Gastroesophageal sphincter (tissue), 4 donors: ENCODE data around the gene CASK. TPM values are rescaled to one million over a fixed set of nuclear protein-coding genes. Genes with fewer than 3 reads are reported as not detected.
"Not testable (repeated sequence)": the region's sequence is repeated elsewhere in the genome, so short reads cannot be mapped to it uniquely, and the experiment has no call there.

Source experiments
- ATAC-seq: fragments of 150-250 bp; one replicate; pipeline ENCODE4 v1.9.1; 2016; ENCODE audit warnings: mild to moderate bottlenecking, moderate library complexity
- H3K27ac ChIP-seq, 4 donors: fragments of 200-600 bp; sonication (generic) in 3 of 4; 1 replicate in 3 of 4; 2 replicates in 1 of 4; pipeline ENCODE4 v1.5.1; 2016 to 2019
- H3K27me3 ChIP-seq: fragments of 200-600 bp; sonication (generic); one replicate; pipeline ENCODE4 v1.5.1; 2019
- H3K36me3 ChIP-seq, 2 donors: fragments of 200-600 bp; sonication (generic); one replicate each; pipeline ENCODE4 v1.5.1; 2019; ENCODE audit warnings: control low read depth in 1 of 2
- H3K4me1 ChIP-seq, 3 donors: fragments of 200-600 bp; sonication (generic); 1 replicate in 2 of 3; 2 replicates in 1 of 3; pipeline ENCODE4 v1.5.1; 2016 to 2019; ENCODE audit warnings: control low read depth in 2 of 3
- H3K4me3 ChIP-seq, 2 donors: fragments of 200-600 bp; sonication (generic); one replicate each; pipeline ENCODE4 v1.5.1; 2019; ENCODE audit warnings: mild to moderate bottlenecking in 1 of 2, moderate library complexity in 1 of 2
- H3K9me3 ChIP-seq, 3 donors: fragments of 200-600 bp; sonication (generic); one replicate each; pipeline ENCODE4 v1.5.1; 2017 to 2019; ENCODE audit warnings: control low read depth in 2 of 3
- CTCF ChIP-seq, 4 experiments: fragments of 200-600 bp in 2 of 4; fragments of 450-650 bp in 2 of 4; sonication (generic) in 1 of 4; IDR thresholded peaks; one replicate each; pipeline ENCODE4 v1.5.1; 2017 to 2019; ENCODE audit warnings: antibody characterized with exemption in 4 of 4, mild to moderate bottlenecking in 2 of 4, moderate library complexity in 2 of 4
- EP300 ChIP-seq: sonication (generic); formaldehyde crosslinking; IDR thresholded peaks from one replicate; pipeline ENCODE4 v1.6.1; 2017; ENCODE audit warnings: antibody characterized with exemption, mild to moderate bottlenecking
- POLR2A ChIP-seq, 2 donors: fragments of 450-650 bp; IDR thresholded peaks; one replicate each; pipeline ENCODE4 v1.6.1; 2017; ENCODE audit warnings: antibody characterized with exemption in 2 of 2, mild to moderate bottlenecking in 2 of 2, moderate library complexity in 1 of 2
- POLR2AphosphoS5 ChIP-seq: sonication (generic); formaldehyde crosslinking; IDR thresholded peaks from one replicate; pipeline ENCODE4 v1.6.1; 2017; ENCODE audit warnings: antibody characterized with exemption
- WGBS, 2 donors: methylation state at CpG; one replicate each; pipeline ENCODE4 v1.1.5; 2018; ENCODE audit warnings: low coverage in 1 of 2; 5-methylcytosine and 5-hydroxymethylcytosine counted together
- total RNA-seq, 4 donors: library from RNA; depleted of rRNA; stranded (reverse); fragments of >200 nt; gene quantifications; one replicate each; pipeline ENCODE4 v1.1.0, GENCODE V29; 2016

Gene CASK
- total RNA-seq, 4 donors from 2014 or later, result 22.6 to 55.0 (median 30.5) TPM

- Histone ChIP-seq H3K36me3 (peaks cover 0 to 8% of the 10 kb centered on the region in 2 donors), H3K9me3 (no peaks in the 10 kb centered on the region), H3K4me1 (no peaks in the 10 kb centered on the region), H3K4me3 (no peak overlapping the region), H3K27ac (no peak overlapping the region), H3K27me3 (no peaks in the 10 kb centered on the region)
- WGBS, 2 donors, result 67 to 79% methylated on average over 4 to 5 of the region's 5 CpGs
- TF ChIP-seq POLR2A (IDR thresholded peaks at IDR 0.05) (no peak), CTCF (IDR thresholded peaks at IDR 0.05) (no peak), POLR2AphosphoS5 (no peak), EP300 (no peak)
- no peak for ATAC-seq
Measured at GRCh38 chrX:41516456-41516855, 406.9 kb downstream of the CASK start.

GRCh38 chrX:41515376-41515775, 408.0 kb downstream of the CASK start:
- H3K36me3 ChIP-seq, result peaks cover 0 to 3% of the 10 kb centered on the region in 2 donors

DNA sequence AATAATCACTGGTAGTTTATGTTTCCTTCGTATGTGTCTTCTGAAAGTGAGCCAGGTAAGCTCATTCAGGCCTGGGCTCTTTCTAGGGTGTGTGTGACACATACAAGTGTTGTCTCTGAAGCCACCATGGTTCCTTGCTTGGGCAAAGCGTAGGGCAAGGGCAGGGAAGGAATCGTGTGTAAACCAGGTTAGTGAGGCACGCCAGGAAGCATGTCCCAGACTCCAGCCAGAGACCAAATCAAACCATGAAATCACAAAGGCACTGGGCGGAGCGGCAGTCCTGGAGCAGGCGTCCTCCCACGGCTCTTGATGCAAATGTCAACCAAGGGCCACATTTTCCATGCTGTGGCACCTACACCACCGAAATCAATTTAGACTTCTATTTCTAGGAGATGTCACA, 409.2 kb downstream of the CASK start:
- no peak for TF ChIP-seq POLR2A (IDR thresholded peaks at IDR 0.05)
- no peak for TF ChIP-seq EP300
- TF ChIP-seq POLR2AphosphoS5, result no peak
- TF ChIP-seq CTCF (IDR thresholded peaks at IDR 0.05), result no peak
- Histone ChIP-seq H3K27ac (no peak overlapping the region), H3K36me3 (no peaks in the 10 kb centered on the region), H3K27me3 (no peaks in the 10 kb centered on the region), H3K9me3 (no peaks in the 10 kb centered on the region), H3K4me3 (no peak overlapping the region), H3K4me1 (no peaks in the 10 kb centered on the region)
- WGBS, 2 donors, result 84% methylated on average over 2 of the region's 9 CpGs; no CpG with 5 or more reads in 1 of the 2 donors
- no peak for ATAC-seq

More at GRCh38 chrX:41515376-41515775, 408.0 kb downstream of the CASK start:
- ATAC-seq, result no peak
- WGBS, 2 donors, result 79 to 97% methylated on average over 5 to 6 of the region's 12 CpGs
- Histone ChIP-seq H3K4me1 (no peaks in the 10 kb centered on the region), H3K4me3 (no peak overlapping the region), H3K27me3 (no peaks in the 10 kb centered on the region), H3K27ac (no peak overlapping the region), H3K9me3 (no peaks in the 10 kb centered on the region)
- TF ChIP-seq POLR2AphosphoS5, result no peak

- not testable (repeated sequence) for H3K9me3 ChIP-seq, H3K27ac ChIP-seq, H3K27me3 ChIP-seq, H3K36me3 ChIP-seq, H3K4me3 ChIP-seq, ATAC-seq, H3K4me1 ChIP-seq
- WGBS, 2 donors, result 95% methylated on average over 2 of the region's 7 CpGs; no CpG with 5 or more reads in 1 of the 2 donors
Measured at GRCh38 chrX:41512853-41513252, 410.5 kb downstream of the CASK start.

DNA sequence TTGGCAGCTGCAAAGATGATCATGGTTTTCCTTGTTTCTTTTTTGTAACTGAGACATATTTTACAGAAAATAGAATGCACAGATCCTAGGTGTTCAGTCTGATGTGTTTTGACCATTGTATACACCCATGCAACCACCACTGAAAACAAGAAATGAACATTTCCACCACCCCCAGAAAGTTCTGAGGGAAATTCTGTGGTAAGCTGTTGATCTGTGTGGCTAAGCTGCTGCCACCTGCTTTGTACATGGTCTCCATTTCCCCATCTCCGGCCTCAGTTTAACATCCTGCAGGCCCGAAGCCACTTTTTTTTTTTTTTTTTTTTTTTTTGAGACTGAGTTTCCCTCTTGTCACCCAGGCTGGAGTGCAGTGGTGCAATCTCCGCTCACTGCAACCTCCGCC, 411.0 kb downstream of the CASK start:
- Histone ChIP-seq H3K4me1 (no peaks in the 10 kb centered on the region), H3K36me3 (no peaks in the 10 kb centered on the region), H3K9me3 (no peaks in the 10 kb centered on the region), H3K27ac (no peak overlapping the region), H3K4me3 (no peak overlapping the region), H3K27me3 (no peaks in the 10 kb centered on the region)
- ATAC-seq, result no peak
- TF ChIP-seq POLR2A (IDR thresholded peaks at IDR 0.05) (no peak), EP300 (no peak), CTCF (IDR thresholded peaks at IDR 0.05) (no peak), POLR2AphosphoS5 (no peak)
- 73% methylated on average over 2 of the region's 4 CpGs; no CpG with 5 or more reads in 1 of the 2 donors for WGBS, 2 donors

DNA sequence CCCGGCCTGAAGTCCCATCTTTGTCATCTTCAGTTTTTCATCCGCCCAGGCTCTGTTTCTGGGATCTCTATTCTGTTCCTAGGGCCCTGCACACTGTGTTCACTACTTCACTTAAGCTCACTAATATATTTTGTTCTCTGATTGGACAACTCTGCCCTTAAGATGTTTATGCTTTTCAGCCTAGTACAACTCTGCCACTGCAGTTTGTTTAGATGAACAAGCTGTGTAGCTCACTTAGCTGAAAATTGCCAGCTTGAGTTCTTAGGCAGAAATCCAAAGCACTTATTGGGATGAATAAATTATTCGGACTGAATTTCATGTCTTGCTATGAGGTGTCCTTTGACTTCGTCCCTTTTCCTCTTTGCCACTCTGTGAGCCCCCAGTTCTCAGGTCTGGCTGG, 415.4 kb downstream of the CASK start:
- Histone ChIP-seq H3K4me1 (no peaks in the 10 kb centered on the region), H3K27ac (no peak overlapping the region), H3K27me3 (no peaks in the 10 kb centered on the region), H3K36me3 (no peaks in the 10 kb centered on the region), H3K9me3 (no peaks in the 10 kb centered on the region), H3K4me3 (no peak overlapping the region)
- WGBS, 2 donors, result 40 to 72% methylated on average over 1 to 4 of the region's 4 CpGs
- TF ChIP-seq POLR2A (IDR thresholded peaks at IDR 0.05), result no peak
- no peak for TF ChIP-seq EP300
- peak; percentile 46 for TF ChIP-seq POLR2AphosphoS5
- TF ChIP-seq CTCF (IDR thresholded peaks at IDR 0.05), result no peak
- ATAC-seq, result no peak
